ENCODE results near the gene LEF1. TPM values are rescaled to one million over a fixed set of nuclear protein-coding genes. Genes with fewer than 3 reads are reported as not detected.

The LEF1 gene
- total RNA-seq, 1 donor from 2014 or later, result 12.5 TPM

DNA sequence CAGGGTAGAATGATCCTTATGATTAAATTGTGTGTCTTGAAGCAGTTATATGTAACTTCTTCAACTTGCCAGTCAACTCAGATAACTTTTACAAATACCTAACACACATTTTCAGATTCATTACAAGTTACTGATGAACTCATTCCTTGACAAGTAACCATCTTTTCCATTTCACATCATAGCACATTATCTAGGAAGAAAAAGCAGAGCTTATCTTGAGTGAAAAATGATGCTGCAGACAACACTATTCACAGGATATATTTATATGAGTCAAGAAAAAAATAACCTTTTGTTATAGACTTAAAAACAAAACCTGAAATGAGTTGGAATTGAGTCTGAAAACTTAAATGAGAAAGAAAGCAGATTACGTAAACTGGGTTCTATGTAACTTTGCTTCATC is 68.9 kb downstream of the LEF1 start:
- intact Hi-C loops (cut with DNase I), result no loop called here
- Histone ChIP-seq H3K4me3 (no peak overlapping the region), H3K27me3 (no peaks in the 10 kb centered on the region), H3K36me3 (no peaks in the 10 kb centered on the region), H3K9me3 (no peaks in the 10 kb centered on the region), H3K27ac (no peak overlapping the region), H3K4me1 (no peaks in the 10 kb centered on the region)
- TF ChIP-seq POLR2AphosphoS5 (IDR thresholded peaks at IDR 0.05; ENCODE audit: insufficient read depth in 1 of 2, low read depth in 1 of 2) (no peak), POLR2A (IDR thresholded peaks at IDR 0.05) (no peak)
- TF ChIP-seq, protein P1, sequence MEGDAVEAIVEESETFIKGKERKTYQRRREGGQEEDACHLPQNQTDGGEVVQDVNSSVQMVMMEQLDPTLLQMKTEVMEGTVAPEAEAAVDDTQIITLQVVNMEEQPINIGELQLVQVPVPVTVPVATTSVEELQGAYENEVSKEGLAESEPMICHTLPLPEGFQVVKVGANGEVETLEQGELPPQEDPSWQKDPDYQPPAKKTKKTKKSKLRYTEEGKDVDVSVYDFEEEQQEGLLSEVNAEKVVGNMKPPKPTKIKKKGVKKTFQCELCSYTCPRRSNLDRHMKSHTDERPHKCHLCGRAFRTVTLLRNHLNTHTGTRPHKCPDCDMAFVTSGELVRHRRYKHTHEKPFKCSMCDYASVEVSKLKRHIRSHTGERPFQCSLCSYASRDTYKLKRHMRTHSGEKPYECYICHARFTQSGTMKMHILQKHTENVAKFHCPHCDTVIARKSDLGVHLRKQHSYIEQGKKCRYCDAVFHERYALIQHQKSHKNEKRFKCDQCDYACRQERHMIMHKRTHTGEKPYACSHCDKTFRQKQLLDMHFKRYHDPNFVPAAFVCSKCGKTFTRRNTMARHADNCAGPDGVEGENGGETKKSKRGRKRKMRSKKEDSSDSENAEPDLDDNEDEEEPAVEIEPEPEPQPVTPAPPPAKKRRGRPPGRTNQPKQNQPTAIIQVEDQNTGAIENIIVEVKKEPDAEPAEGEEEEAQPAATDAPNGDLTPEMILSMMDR (IDR thresholded peaks at IDR 0.05), result no peak
- DNase-seq (ENCODE audit: extremely low spot score in 2 of 2), result no peak

DNA sequence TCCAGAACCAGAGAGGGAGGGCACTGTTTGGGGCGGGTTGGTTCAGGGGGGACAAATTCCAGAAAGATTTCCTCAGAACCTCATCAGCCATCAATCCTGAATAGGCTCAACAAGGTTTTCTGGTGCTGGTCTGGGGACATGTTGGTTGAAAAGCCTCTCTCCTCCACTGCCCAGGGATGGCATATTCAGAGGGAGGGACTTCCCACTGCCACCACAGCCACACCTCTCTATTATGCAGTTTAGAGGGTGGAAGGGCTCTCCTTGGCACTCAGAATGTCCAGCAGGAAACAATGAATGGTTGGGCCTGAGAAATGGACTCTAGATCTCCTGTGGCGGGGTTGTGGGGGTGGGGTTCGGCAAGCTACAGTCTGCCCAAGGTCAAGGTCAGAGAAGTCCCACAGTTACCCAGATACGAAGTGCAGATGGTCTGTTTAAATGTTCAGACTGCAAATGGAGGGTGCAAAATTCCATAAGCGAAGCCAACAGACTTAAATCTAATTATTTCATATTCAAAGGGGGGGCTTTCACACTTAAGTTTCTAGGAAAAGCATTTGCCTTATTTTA is 70.7 kb downstream of the LEF1 start:
- Histone ChIP-seq H3K4me1 (no peaks in the 10 kb centered on the region), H3K27me3 (no peaks in the 10 kb centered on the region), H3K9me3 (no peaks in the 10 kb centered on the region), H3K4me3 (no peak overlapping the region), H3K36me3 (no peaks in the 10 kb centered on the region), H3K27ac (no peak overlapping the region)
- TF ChIP-seq POLR2AphosphoS5 (IDR thresholded peaks at IDR 0.05; ENCODE audit: insufficient read depth in 1 of 2, low read depth in 1 of 2), result no peak
- TF ChIP-seq, protein P1 (IDR thresholded peaks at IDR 0.05), result no peak
- no peak for TF ChIP-seq POLR2A (IDR thresholded peaks at IDR 0.05)
- no peak for DNase-seq (ENCODE audit: extremely low spot score in 2 of 2)
- intact Hi-C loops (cut with DNase I), result no loop called here

DNA sequence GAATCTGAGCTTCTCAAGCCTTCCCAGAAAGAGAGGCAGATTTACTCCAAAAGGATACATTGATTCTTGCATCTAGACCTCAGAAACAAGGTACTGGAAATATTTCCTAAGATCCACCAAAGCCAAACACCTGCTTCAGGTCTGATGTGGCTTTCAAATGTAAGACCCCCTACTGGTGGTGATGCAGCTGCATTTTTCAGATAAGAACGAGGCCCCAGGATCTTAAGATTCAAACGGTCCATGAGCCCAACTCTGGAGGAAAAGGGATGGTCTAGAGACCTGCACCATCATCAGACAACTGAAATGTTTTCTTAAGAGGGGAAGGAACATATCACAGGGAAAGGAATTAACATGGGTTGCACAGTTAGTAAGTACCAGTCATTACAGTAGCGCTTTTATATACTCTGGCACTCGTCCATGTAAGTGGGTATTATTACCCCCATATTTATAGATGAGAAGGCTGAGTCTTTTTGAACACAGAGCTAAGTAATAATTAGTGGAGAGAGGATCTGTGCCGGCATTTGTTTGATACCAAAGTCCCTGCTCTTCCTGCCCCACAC is 73.7 kb downstream of the LEF1 start:
- intact Hi-C loops (cut with DNase I), result no loop called here
- TF ChIP-seq, protein P1 (IDR thresholded peaks at IDR 0.05), result no peak
- TF ChIP-seq POLR2AphosphoS5 (IDR thresholded peaks at IDR 0.05; ENCODE audit: insufficient read depth in 1 of 2, low read depth in 1 of 2) (no peak), POLR2A (IDR thresholded peaks at IDR 0.05) (no peak)

DNA sequence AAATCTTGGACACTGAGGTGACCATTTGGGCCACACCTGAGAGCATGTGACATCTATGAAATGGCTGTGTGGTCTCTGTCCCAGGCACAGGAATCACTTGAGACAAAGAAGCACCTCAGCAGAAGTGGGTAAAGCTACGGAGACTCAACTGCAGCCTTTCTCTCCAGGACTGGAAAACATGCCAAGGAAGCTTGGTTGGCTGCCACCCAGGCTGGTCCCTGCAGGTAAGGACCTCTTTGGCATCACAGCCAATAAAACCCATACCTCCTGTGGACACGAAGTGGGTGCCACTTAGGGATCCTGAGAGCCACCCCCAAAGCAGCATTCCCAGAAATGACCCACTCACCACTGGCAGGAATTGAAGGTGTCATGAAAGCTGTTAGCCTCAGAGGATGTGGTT is 74.6 kb downstream of the LEF1 start:
- Histone ChIP-seq H3K36me3 (no peaks in the 10 kb centered on the region), H3K27me3 (no peaks in the 10 kb centered on the region), H3K4me3 (no peak overlapping the region), H3K27ac (no peak overlapping the region), H3K9me3 (no peaks in the 10 kb centered on the region), H3K4me1 (no peaks in the 10 kb centered on the region)
- DNase-seq (ENCODE audit: extremely low spot score in 2 of 2), result no peak
- intact Hi-C loops (cut with DNase I), result no loop called here
- TF ChIP-seq POLR2AphosphoS5 (IDR thresholded peaks at IDR 0.05; ENCODE audit: insufficient read depth in 1 of 2, low read depth in 1 of 2), result no peak
- no peak for TF ChIP-seq POLR2A (IDR thresholded peaks at IDR 0.05)
- TF ChIP-seq, protein P1 (IDR thresholded peaks at IDR 0.05), result no peak

More for the DNA sequence above, 73.7 kb downstream of the LEF1 start:
- no peaks in the 10 kb centered on the region for H3K36me3 ChIP-seq
- H3K9me3 ChIP-seq, result no peaks in the 10 kb centered on the region
- H3K27ac ChIP-seq, result no peak overlapping the region
- no peak overlapping the region for H3K4me3 ChIP-seq
- H3K27me3 ChIP-seq, result no peaks in the 10 kb centered on the region
- DNase-seq (ENCODE audit: extremely low spot score in 2 of 2), result no peak
- H3K4me1 ChIP-seq, result no peaks in the 10 kb centered on the region

DNA sequence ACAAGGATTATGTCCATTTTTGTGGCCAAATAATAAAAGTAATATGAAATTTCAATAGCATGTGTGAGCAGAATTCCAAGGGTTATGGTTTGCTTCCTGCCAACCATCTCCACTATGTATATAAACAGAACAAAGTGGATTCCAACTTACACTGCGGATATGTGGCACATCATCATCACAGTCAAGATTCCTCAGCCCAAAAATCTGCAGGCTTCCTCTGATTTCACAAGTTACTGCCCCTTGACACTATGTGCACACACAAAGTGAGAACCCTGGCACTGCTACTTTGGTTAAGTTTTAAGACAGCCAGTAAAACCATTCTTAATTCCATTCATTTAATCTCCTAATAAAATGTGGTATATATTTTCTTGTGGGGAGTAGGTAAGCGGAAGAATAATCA is 76.4 kb downstream of the LEF1 start:
- TF ChIP-seq, protein P1 (IDR thresholded peaks at IDR 0.05), result no peak
- TF ChIP-seq POLR2AphosphoS5 (IDR thresholded peaks at IDR 0.05; ENCODE audit: insufficient read depth in 1 of 2, low read depth in 1 of 2), result no peak
- TF ChIP-seq POLR2A (IDR thresholded peaks at IDR 0.05), result no peak
- intact Hi-C loops (cut with DNase I), result no loop called here
- DNase-seq (ENCODE audit: extremely low spot score in 2 of 2), result no peak
- no peaks in the 10 kb centered on the region for H3K4me1 ChIP-seq
- no peaks in the 10 kb centered on the region for H3K9me3 ChIP-seq
- no peak overlapping the region for H3K4me3 ChIP-seq
- no peaks in the 10 kb centered on the region for H3K27me3 ChIP-seq
- no peak overlapping the region for H3K27ac ChIP-seq
- no peaks in the 10 kb centered on the region for H3K36me3 ChIP-seq
